Heart left ventricle (tissue), 16 donors: Measurements from ENCODE around the gene PFN4. TPM values are rescaled to one million over a fixed set of nuclear protein-coding genes. Genes with fewer than 3 reads are reported as not detected.
A peak's percentile ranks its signal among the peaks of the same experiment; 100 is the strongest.

ENCODE experiments used
- ATAC-seq, 4 donors: fragments of 200-7000 bp; cut with Tn5 transposase; one replicate each; pipeline ENCODE4 v1.9.1; 2020 to 2022; ENCODE audit warnings: moderate library complexity in 4 of 4, mild to moderate bottlenecking in 3 of 4, moderate number of reproducible peaks in 1 of 4
- DNase-seq, 5 donors: peaks; one replicate each; pipeline ENCODE4 v3.0.0-alpha.2; 2020
- H3K27ac ChIP-seq, 12 donors: fragments of 200-600 bp; sonication (generic) in 4 of 12; one replicate each; pipeline versions ENCODE4 v1.5.0 to v1.8.0; 2016 to 2022; ENCODE audit warnings: mild to moderate bottlenecking in 2 of 12
- H3K27me3 ChIP-seq, 9 donors: fragments of 200-600 bp; sonication (generic) in 2 of 9; one replicate each; pipeline versions ENCODE4 v1.5.1 to v1.8.0; 2016 to 2022; ENCODE audit warnings: mild to moderate bottlenecking in 3 of 9
- H3K36me3 ChIP-seq, 9 donors: fragments of 200-600 bp; sonication (generic) in 2 of 9; one replicate each; pipeline versions ENCODE4 v1.5.0 to v1.8.0; 2018 to 2022; ENCODE audit warnings: mild to moderate bottlenecking in 2 of 9
- H3K4me1 ChIP-seq, 12 donors: fragments of 200-600 bp; sonication (generic) in 4 of 12; one replicate each; pipeline versions ENCODE4 v1.5.0 to v1.8.0; 2016 to 2022; ENCODE audit warnings: mild to moderate bottlenecking in 3 of 12
- H3K4me3 ChIP-seq, 12 donors: fragments of 200-600 bp; sonication (generic) in 4 of 12; one replicate each; pipeline versions ENCODE4 v1.5.0 to v1.8.0; 2017 to 2022; ENCODE audit warnings: mild to moderate bottlenecking in 9 of 12, moderate library complexity in 4 of 12
- H3K9me3 ChIP-seq, 12 donors: fragments of 200-600 bp; sonication (generic) in 4 of 12; one replicate each; pipeline versions ENCODE4 v1.5.0 to v1.8.0; 2016 to 2022; ENCODE audit warnings: mild to moderate bottlenecking in 1 of 12
- POLR2A ChIP-seq, 2 donors: fragments of 450-650 bp; IDR thresholded peaks; one replicate each; pipeline ENCODE4 v1.6.1; 2017; ENCODE audit warnings: antibody characterized with exemption in 2 of 2, mild to moderate bottlenecking in 2 of 2, moderate library complexity in 2 of 2
- WGBS, 4 donors: extraction: QIAGEN DNeasy Blood & Tissue Kit in 2 of 4; methylation state at CpG; one replicate each; pipeline versions ENCODE4 v1.1.5 to v1.1.7; 2013 to 2018; 5-methylcytosine and 5-hydroxymethylcytosine counted together
- intact Hi-C, 10 donors: fragments of 100-400 bp; cut with DNase I; formaldehyde crosslinking; loops; one replicate each; pipeline versions ENCODE4 v1.11.1 to v1.14.2; 2022
- long read RNA-seq, 3 donors: library from polyadenylated mRNA; unstranded; transcript quantifications; one replicate each; pipeline ENCODE4 v2.0.0, GENCODE V29; 2020 to 2021
- polyA plus RNA-seq, 2 donors: library from polyadenylated mRNA; stranded (reverse); fragments of 200-250 nt; gene quantifications; one replicate each; pipeline ENCODE4 v1.2.3, GENCODE V29; 2013
- total RNA-seq, 9 donors: library from RNA; depleted of rRNA in 2 of 9; stranded (reverse); fragments of >200 nt in 2 of 9; fragmentation: NEBNext Ultra II Directional in 3 of 9; extraction: Animal tissue kit (Norgen Biotek cat#: 25700) in 3 of 9; gene quantifications; one replicate each; pipeline versions ENCODE4 v1.1.0 to v1.2.4, GENCODE V29; 2016 to 2023
- TF ChIP-seq, protein P1 (sequence below), 12 donors: fragments of 200-600 bp; sonication (generic) in 4 of 12; IDR thresholded peaks; one replicate each; pipeline versions ENCODE4 v1.5.0 to v1.8.0; 2018 to 2022; ENCODE audit warnings: antibody characterized with exemption in 12 of 12, mild to moderate bottlenecking in 5 of 12
- donor health status: ischemic (EF 13 %, LVEDD 7.1; RV severe dilation, severe dysfunction).
- donor health status: healthy with polysubstance abuse.
- donor health status: DM: no; HTN: yes; CAD: no.
- donor health status: DM: no; HTN: no; CAD: no.
- donor health status: ischemic (EF 25% LVEDD 6.9; RV normal size, moderate dysfunction).
- donor health status: ischemic (EF 25% LVEDD 5.7; RV mildly dilated, moderate dysfunction).
- donor health status: healthy.
- donor health status: DM: yes; HTN: yes; CAD: no.
- donor health status: ischemic (EF 35%, LVEDD 5.7; RV mildly dilated, moderate dysfunction).
- donor health status: nonischemic (EF 11% LVEDD 7.7; RV severe dilation, severe dysfunction).
- donor health status: DM: yes; HTN: yes; CAD: no.
- donor health status: PGD.
- donor health status: ischemic (EF 29% LVEDD 5.4; RV normal size, mild dysfunction).
- donor health status: nonischemic (EF 23%, LVEDD 6.1; RV moderate dilation, normal function).

PFN4 gene, protein sequence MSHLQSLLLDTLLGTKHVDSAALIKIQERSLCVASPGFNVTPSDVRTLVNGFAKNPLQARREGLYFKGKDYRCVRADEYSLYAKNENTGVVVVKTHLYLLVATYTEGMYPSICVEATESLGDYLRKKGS
- total RNA-seq (under 1 TPM in 5 of 9 donors, not detected in 4; 0.50 to 0.76 (median 0.59) TPM), polyA plus RNA-seq (1 to 10 TPM in 1 of 2 donors, under 1 TPM in 1; 0.14 to 2.1 TPM)
- long read RNA-seq, donor 1, partial matches to known transcripts: 0 of 3 reads
- long read RNA-seq, donor 1, other reads (novel, unspliced or antisense): 2 of 3 reads
- long read RNA-seq, donor 2, partial matches to known transcripts: 0 of 1 reads
- long read RNA-seq, donor 2, other reads (novel, unspliced or antisense): 1 of 1 reads
- long read RNA-seq, donor 3, partial matches to known transcripts: 0 of 1 reads
- long read RNA-seq, donor 3, other reads (novel, unspliced or antisense): 1 of 1 reads

DNA sequence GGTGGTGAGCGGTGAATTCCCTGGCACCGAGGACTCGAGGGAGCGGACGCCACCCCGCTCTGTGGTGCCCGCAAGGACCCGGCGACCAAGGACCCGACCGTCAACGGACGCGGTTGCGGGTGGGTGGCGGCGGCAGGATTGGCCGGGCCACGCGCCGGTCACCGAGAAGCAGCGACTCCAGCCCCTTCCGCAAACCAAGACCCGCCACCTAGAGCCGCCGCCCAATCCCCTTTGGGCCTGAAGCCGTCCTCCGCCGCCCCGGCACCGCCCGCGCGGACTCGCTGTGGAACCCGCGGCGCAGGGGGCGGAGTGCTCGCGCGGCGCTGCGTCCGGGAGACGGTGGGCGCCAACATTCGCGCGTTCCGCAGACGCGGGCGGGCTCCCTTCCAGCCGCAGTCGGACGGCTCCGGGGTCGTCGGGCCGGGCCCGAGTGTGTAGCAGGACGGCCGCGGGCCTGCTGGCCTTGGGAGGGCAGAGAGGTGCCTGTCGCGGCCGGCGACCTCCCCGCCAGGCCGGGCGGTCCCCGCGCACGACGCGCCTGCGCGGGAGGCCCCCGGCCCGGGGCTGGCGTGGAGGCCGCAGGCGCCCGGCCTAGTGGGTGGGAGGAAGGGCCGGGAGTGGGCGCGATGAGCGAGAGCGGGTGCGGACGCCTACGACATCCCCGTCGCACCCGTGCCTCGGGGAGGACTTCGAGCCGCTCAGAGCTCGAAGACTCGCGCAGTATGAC is at the start of gene PFN4, which contains the start of gene FAM228B:
TSS of gene PFN4 (minus strand) at position 140 of the 727 bp plus-strand sequence. CDS start 799 bp downstream, outside the sequence.
TSS of gene FAM228B (plus strand) at position 275 of the 727 bp plus-strand sequence. CDS start 893 bp downstream, outside the sequence.
- no peaks in the 10 kb centered on the region for H3K9me3 ChIP-seq
- no peaks in the 10 kb centered on the region for H3K27me3 ChIP-seq
- DNase-seq (peak; percentile 92 to 94 (median 94)), ATAC-seq (peak; percentile 96 to 99 (median 98))
- peak within 1 kb of the TSS; percentile 39 to 95 (median 83) for H3K4me3 ChIP-seq
- intact Hi-C loops: loop anchor here in 5 of 10 donors (2.0 to 5.0 kb wide), 2 partner anchors 36 to 39 kb away; partner anchors contain the start of gene TP53I3 (in 4 of the 5)
- peaks cover 0 to 2% (median 0%) of the 10 kb centered on the region in 9 donors for H3K36me3 ChIP-seq
- TF ChIP-seq, protein P1, sequence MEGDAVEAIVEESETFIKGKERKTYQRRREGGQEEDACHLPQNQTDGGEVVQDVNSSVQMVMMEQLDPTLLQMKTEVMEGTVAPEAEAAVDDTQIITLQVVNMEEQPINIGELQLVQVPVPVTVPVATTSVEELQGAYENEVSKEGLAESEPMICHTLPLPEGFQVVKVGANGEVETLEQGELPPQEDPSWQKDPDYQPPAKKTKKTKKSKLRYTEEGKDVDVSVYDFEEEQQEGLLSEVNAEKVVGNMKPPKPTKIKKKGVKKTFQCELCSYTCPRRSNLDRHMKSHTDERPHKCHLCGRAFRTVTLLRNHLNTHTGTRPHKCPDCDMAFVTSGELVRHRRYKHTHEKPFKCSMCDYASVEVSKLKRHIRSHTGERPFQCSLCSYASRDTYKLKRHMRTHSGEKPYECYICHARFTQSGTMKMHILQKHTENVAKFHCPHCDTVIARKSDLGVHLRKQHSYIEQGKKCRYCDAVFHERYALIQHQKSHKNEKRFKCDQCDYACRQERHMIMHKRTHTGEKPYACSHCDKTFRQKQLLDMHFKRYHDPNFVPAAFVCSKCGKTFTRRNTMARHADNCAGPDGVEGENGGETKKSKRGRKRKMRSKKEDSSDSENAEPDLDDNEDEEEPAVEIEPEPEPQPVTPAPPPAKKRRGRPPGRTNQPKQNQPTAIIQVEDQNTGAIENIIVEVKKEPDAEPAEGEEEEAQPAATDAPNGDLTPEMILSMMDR (IDR thresholded peaks at IDR 0.05): peak in 1 of 12 donors; percentile 7
- peak in 1 of 2 donors; percentile 89 for TF ChIP-seq POLR2A (IDR thresholded peaks at IDR 0.05)
- H3K4me1 ChIP-seq: peaks cover 0 to 30% (median 16%) of the 10 kb centered on the region in 12 donors
- H3K27ac ChIP-seq: peak within 1 kb of the TSS; percentile 83 to 97 (median 95)
- 0 to 1% (median 0%) methylated on average over 19 to 103 of the region's 103 CpGs for WGBS, 4 donors

DNA sequence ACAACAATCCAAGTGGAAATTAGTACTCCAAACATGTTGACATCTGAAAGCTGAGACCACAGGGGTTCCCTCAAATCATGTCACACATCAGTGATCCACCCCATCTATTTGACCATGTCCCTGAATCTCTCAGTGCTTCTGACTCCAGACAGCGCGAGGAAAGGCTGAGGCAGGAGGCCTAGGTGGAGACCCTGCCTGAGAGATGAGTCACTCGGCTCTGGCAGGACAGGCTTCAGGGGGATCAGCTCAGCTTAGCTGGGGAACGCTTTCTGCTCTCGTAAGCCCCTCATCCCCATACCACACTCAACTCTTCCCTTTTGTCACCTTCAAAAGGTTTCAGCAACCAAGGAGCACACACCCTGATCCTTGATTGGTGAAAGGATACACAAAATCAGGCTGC is 45.9 kb upstream of the PFN4 start:
- no peak overlapping the region for H3K4me3 ChIP-seq
- no peak for TF ChIP-seq POLR2A (IDR thresholded peaks at IDR 0.05)
- TF ChIP-seq, protein P1 (IDR thresholded peaks at IDR 0.05): no peak
- intact Hi-C loops: no loop called here
- DNase-seq (no peak), ATAC-seq (no peak)
- H3K9me3 ChIP-seq: peaks cover 0 to 10% (median 0%) of the 10 kb centered on the region in 12 donors
- no peaks in the 10 kb centered on the region for H3K4me1 ChIP-seq
- H3K36me3 ChIP-seq: peaks cover 0 to 6% (median 0%) of the 10 kb centered on the region in 9 donors
- WGBS, 4 donors: 92 to 100% (median 96%) methylated on average over 5 of the region's 5 CpGs
- H3K27ac ChIP-seq: no peak overlapping the region
- H3K27me3 ChIP-seq: peaks cover 0 to 11% (median 0%) of the 10 kb centered on the region in 9 donors

DNA sequence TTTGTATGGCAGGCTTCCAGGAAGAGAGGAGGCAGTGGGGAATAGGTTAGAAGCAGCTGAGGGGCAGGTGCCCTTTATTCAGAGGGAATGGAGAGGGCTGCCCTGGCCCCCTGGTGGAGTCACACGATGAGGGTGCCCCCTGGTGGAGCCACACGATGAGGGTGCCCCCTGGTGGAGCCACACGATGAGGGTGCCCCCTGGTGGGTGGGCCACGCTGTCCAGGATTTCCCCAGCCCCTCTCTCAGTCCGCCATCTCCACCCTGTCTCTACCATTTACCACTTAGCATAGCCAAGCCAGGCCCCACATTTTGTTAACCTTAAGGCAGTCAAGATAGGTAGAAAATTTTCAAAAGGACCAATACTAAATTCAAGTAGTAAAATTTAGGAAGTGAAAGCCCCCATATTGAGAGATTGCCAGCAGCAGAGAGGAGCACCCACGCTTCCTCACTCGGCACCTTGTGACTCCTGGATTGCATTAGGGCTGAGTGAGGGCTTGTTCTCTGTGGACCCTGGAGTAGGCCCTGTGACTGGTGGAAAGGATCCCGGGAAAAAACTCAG is 41.4 kb upstream of the PFN4 start:
- Histone ChIP-seq H3K27me3 (no peaks in the 10 kb centered on the region), H3K4me1 (no peaks in the 10 kb centered on the region), H3K27ac (no peak overlapping the region), H3K36me3 (peaks cover 0 to 24% (median 4%) of the 10 kb centered on the region in 9 donors), H3K4me3 (no peak overlapping the region), H3K9me3 (peaks cover 0 to 7% (median 0%) of the 10 kb centered on the region in 12 donors)
- DNase-seq (no peak), ATAC-seq (peak in 3 of 4 donors; percentile 22 to 42 (median 24))
- intact Hi-C loops: no loop called here
- TF ChIP-seq, protein P1 (IDR thresholded peaks at IDR 0.05): peak; percentile 30 to 68 (median 48)
- TF ChIP-seq POLR2A (IDR thresholded peaks at IDR 0.05): no peak
- 60 to 63% (median 61%) methylated on average over 8 of the region's 8 CpGs for WGBS, 4 donors
